ENCODE results near the gene METTL4.

Gene METTL4

GRCh38 chr18:2589345-2590068 is 18.2 kb upstream of the METTL4 start:
- Histone ChIP-seq H3K9ac (ENCODE audit: low read length) (no peak overlapping the region), H3K4me1 (ENCODE audit: control insufficient read depth, low read depth, low read length) (no peaks in the 10 kb centered on the region), H3K36me3 (ENCODE audit: control insufficient read depth, low read depth, low read length) (peaks cover 91% of the 10 kb centered on the region)

DNA sequence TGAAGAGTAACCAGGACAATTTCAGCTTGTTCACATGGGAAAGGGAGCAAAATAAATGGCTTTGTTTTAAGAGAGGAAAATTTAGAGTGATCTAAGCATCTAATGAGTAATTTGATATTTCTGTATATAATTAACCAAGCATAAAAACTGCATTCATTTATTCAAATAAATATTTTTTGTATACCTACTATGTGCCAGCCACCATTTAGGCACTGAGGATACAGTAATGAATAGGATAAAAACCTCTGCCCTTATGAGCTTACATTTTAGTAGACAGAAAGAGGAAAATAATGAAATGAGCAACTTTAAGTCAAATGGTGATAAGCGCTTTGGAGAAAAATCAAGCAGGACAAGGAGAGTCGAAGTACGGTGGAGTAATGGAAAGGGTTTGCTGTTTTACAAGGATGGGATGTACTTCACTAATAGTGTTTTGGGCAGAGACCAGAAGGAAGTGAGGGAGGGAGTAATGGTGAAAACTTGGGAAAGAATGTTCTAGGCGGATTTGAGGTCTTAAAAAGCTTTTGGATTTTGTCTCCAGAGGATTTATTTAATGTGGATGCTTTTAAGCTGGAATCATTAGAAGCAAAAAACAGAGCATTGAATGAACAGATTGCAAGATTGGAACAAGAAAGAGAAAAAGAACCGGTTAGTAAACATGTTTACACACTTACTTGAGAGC is 17.5 kb upstream of the METTL4 start:
- peaks cover 86% of the 10 kb centered on the region for H3K36me3 ChIP-seq (ENCODE audit: control insufficient read depth, low read depth, low read length)
- no peaks in the 10 kb centered on the region for H3K27me3 ChIP-seq (ENCODE audit: control insufficient read depth, insufficient read depth, low read length)
- no peaks in the 10 kb centered on the region for H3K4me1 ChIP-seq (ENCODE audit: control insufficient read depth, low read depth, low read length)
- no peak overlapping the region for H3K27ac ChIP-seq (ENCODE audit: low read length)
- H3K9ac ChIP-seq (ENCODE audit: low read length) = no peak overlapping the region
- H3K9me3 ChIP-seq (ENCODE audit: control insufficient read depth, low read depth, low read length) = no peaks in the 10 kb centered on the region
- H3K4me3 ChIP-seq (ENCODE audit: low read length) = no peak overlapping the region

More at GRCh38 chr18:2589345-2590068, 18.2 kb upstream of the METTL4 start:
- no peaks in the 10 kb centered on the region for H3K9me3 ChIP-seq (ENCODE audit: control insufficient read depth, low read depth, low read length)
- no peaks in the 10 kb centered on the region for H3K27me3 ChIP-seq (ENCODE audit: control insufficient read depth, insufficient read depth, low read length)
- H3K27ac ChIP-seq (ENCODE audit: low read length) = no peak overlapping the region
- H3K4me3 ChIP-seq (ENCODE audit: low read length) = no peak overlapping the region

DNA sequence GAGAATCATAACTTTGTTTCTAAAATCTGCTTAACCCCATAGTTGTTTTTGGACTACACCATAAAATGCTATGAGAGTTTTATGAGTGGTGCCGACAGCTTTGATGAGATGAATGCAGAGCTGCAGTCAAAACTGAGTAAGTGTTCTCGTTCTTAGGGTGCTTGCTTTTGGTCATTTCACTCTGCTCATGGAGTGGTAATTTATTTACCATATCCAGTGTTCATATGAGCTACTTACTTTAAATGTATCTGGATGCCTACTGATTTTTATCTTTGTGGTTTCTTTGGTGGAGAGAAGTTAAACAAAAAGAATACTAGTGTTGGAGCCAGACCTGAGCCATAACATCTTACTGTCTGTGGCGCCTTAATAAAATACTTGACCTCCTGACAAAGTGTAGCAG is 16.5 kb upstream of the METTL4 start:
- Histone ChIP-seq H3K27me3 (ENCODE audit: control insufficient read depth, insufficient read depth, low read length) (no peaks in the 10 kb centered on the region), H3K9ac (ENCODE audit: low read length) (no peak overlapping the region), H3K9me3 (ENCODE audit: control insufficient read depth, low read depth, low read length) (no peaks in the 10 kb centered on the region), H3K4me1 (ENCODE audit: control insufficient read depth, low read depth, low read length) (no peaks in the 10 kb centered on the region), H3K27ac (ENCODE audit: low read length) (no peak overlapping the region), H3K4me3 (ENCODE audit: low read length) (no peak overlapping the region), H3K36me3 (ENCODE audit: control insufficient read depth, low read depth, low read length) (peaks cover 84% of the 10 kb centered on the region)

DNA sequence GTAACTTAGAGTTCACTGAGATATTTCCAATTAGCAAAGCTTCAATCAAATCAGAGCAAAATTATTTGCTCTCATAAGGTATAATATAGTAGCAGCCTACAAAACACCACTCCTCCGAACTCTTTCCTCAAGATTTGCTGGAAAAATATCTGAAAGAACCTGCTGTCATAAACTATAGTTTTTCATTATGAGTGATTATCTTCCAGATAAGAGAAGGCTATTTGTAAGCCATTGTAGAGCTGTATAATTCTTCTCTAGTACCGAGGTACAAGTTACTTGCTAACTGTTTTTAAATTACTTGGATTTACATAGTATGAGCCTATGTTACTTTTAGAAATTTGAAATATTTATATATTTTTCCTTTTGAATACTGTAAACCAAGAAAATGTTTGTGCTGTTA is 2.1 kb upstream of the METTL4 start:
- H3K4me1 ChIP-seq (ENCODE audit: control insufficient read depth, low read depth, low read length) = peaks cover 13% of the 10 kb centered on the region
- H3K9me3 ChIP-seq (ENCODE audit: control insufficient read depth, low read depth, low read length) = no peaks in the 10 kb centered on the region
- H3K27me3 ChIP-seq (ENCODE audit: control insufficient read depth, insufficient read depth, low read length) = no peaks in the 10 kb centered on the region
- peak overlapping the region; percentile 97 for H3K4me3 ChIP-seq (ENCODE audit: low read length)
- H3K36me3 ChIP-seq (ENCODE audit: control insufficient read depth, low read depth, low read length) = peaks cover 37% of the 10 kb centered on the region
- no peak overlapping the region for H3K27ac ChIP-seq (ENCODE audit: low read length)
- peak overlapping the region; percentile 97 for H3K9ac ChIP-seq (ENCODE audit: low read length)

- Histone ChIP-seq H3K9me3 (ENCODE audit: control insufficient read depth, low read depth, low read length) (no peaks in the 10 kb centered on the region), H3K27ac (ENCODE audit: low read length) (no peak overlapping the region), H3K36me3 (ENCODE audit: control insufficient read depth, low read depth, low read length) (peaks cover 32% of the 10 kb centered on the region), H3K4me1 (ENCODE audit: control insufficient read depth, low read depth, low read length) (peaks cover 13% of the 10 kb centered on the region), H3K9ac (ENCODE audit: low read length) (peak overlapping the region; percentile 97), H3K27me3 (ENCODE audit: control insufficient read depth, insufficient read depth, low read length) (no peaks in the 10 kb centered on the region), H3K4me3 (ENCODE audit: low read length) (peak overlapping the region; percentile 97)
Observed at GRCh38 chr18:2572892-2573291, 1.6 kb upstream of the METTL4 start.

DNA sequence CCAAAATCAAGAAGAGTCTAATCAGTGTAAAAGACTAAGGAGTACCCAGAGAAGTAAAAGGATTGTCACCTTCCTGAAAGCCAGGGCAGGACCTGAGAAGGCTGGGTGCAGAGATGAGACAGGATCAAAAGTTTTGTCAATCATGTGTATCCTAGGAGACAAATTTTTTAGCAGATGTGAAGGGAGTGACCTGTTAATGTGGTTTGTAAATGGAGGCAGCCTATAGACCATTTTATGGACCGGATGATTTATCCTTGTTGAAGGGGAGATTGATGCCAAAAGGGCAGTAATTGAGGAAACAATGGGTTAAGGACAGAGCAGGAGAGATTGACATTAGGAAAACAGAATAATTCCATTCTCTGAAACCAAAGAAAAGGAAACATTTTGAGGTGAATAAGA is 865 bp upstream of the METTL4 start:
- Histone ChIP-seq H3K27ac (ENCODE audit: low read length) (no peak overlapping the region), H3K9ac (ENCODE audit: low read length) (peak overlapping the region; percentile 97), H3K9me3 (ENCODE audit: control insufficient read depth, low read depth, low read length) (no peaks in the 10 kb centered on the region), H3K4me1 (ENCODE audit: control insufficient read depth, low read depth, low read length) (peaks cover 13% of the 10 kb centered on the region), H3K27me3 (ENCODE audit: control insufficient read depth, insufficient read depth, low read length) (no peaks in the 10 kb centered on the region), H3K4me3 (ENCODE audit: low read length) (peak overlapping the region; percentile 97), H3K36me3 (ENCODE audit: control insufficient read depth, low read depth, low read length) (peaks cover 26% of the 10 kb centered on the region)

- peaks cover 13% of the 10 kb centered on the region for H3K4me1 ChIP-seq (ENCODE audit: control insufficient read depth, low read depth, low read length)
- H3K27ac ChIP-seq (ENCODE audit: low read length) = peak overlapping the region; percentile 98
- peaks cover 21% of the 10 kb centered on the region for H3K36me3 ChIP-seq (ENCODE audit: control insufficient read depth, low read depth, low read length)
- H3K27me3 ChIP-seq (ENCODE audit: control insufficient read depth, insufficient read depth, low read length) = no peaks in the 10 kb centered on the region
- H3K9me3 ChIP-seq (ENCODE audit: control insufficient read depth, low read depth, low read length) = no peaks in the 10 kb centered on the region
- H3K4me3 ChIP-seq (ENCODE audit: low read length) = peak overlapping the region; percentile 97
- peak overlapping the region; percentile 97 for H3K9ac ChIP-seq (ENCODE audit: low read length)
Observed at GRCh38 chr18:2570772-2571199, 519 bp downstream of the METTL4 start.

- H3K27ac ChIP-seq (ENCODE audit: low read length) = no peak overlapping the region
- peak overlapping the region; percentile 97 for H3K4me3 ChIP-seq (ENCODE audit: low read length)
- H3K27me3 ChIP-seq (ENCODE audit: control insufficient read depth, insufficient read depth, low read length) = no peaks in the 10 kb centered on the region
- H3K9ac ChIP-seq (ENCODE audit: low read length) = peak overlapping the region; percentile 97
- H3K9me3 ChIP-seq (ENCODE audit: control insufficient read depth, low read depth, low read length) = no peaks in the 10 kb centered on the region
- peaks cover 9% of the 10 kb centered on the region for H3K36me3 ChIP-seq (ENCODE audit: control insufficient read depth, low read depth, low read length)
- peaks cover 13% of the 10 kb centered on the region for H3K4me1 ChIP-seq (ENCODE audit: control insufficient read depth, low read depth, low read length)
Observed at GRCh38 chr18:2569338-2570207, 1.7 kb downstream of the METTL4 start.

GRCh38 chr18:2568605-2569004 is 2.7 kb downstream of the METTL4 start:
- Histone ChIP-seq H3K9me3 (ENCODE audit: control insufficient read depth, low read depth, low read length) (no peaks in the 10 kb centered on the region), H3K4me1 (ENCODE audit: control insufficient read depth, low read depth, low read length) (peaks cover 8% of the 10 kb centered on the region), H3K36me3 (ENCODE audit: control insufficient read depth, low read depth, low read length) (peaks cover 8% of the 10 kb centered on the region), H3K27ac (ENCODE audit: low read length) (no peak overlapping the region), H3K27me3 (ENCODE audit: control insufficient read depth, insufficient read depth, low read length) (no peaks in the 10 kb centered on the region), H3K4me3 (ENCODE audit: low read length) (no peak overlapping the region), H3K9ac (ENCODE audit: low read length) (no peak overlapping the region)

DNA sequence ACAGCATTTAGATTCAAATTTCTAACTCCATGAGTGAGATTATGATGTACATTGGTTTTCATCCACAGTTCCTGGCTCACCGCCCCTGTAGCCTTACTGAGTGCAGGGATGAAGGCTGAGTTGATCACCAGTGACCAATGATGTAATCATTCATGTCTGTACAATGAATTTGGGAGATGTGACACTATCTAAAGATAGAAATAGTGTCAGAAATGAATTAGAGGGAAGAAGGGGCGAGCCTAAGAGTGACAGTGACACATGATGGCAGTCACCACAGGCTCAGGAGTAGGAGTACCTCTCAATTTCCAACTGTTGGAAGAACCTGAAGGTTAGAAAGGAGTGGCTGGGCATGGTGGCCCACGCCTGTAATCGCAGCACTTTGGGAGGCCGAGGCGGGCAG is 3.2 kb downstream of the METTL4 start:
- H3K27ac ChIP-seq (ENCODE audit: low read length) = no peak overlapping the region
- no peaks in the 10 kb centered on the region for H3K27me3 ChIP-seq (ENCODE audit: control insufficient read depth, insufficient read depth, low read length)
- H3K9ac ChIP-seq (ENCODE audit: low read length) = no peak overlapping the region
- no peaks in the 10 kb centered on the region for H3K9me3 ChIP-seq (ENCODE audit: control insufficient read depth, low read depth, low read length)
- peaks cover 8% of the 10 kb centered on the region for H3K36me3 ChIP-seq (ENCODE audit: control insufficient read depth, low read depth, low read length)
- H3K4me3 ChIP-seq (ENCODE audit: low read length) = no peak overlapping the region
- H3K4me1 ChIP-seq (ENCODE audit: control insufficient read depth, low read depth, low read length) = peaks cover 8% of the 10 kb centered on the region

- no peaks in the 10 kb centered on the region for H3K9me3 ChIP-seq (ENCODE audit: control insufficient read depth, low read depth, low read length)
- no peak overlapping the region for H3K9ac ChIP-seq (ENCODE audit: low read length)
- no peaks in the 10 kb centered on the region for H3K27me3 ChIP-seq (ENCODE audit: control insufficient read depth, insufficient read depth, low read length)
- peaks cover 8% of the 10 kb centered on the region for H3K36me3 ChIP-seq (ENCODE audit: control insufficient read depth, low read depth, low read length)
- H3K4me1 ChIP-seq (ENCODE audit: control insufficient read depth, low read depth, low read length) = no peaks in the 10 kb centered on the region
- H3K27ac ChIP-seq (ENCODE audit: low read length) = no peak overlapping the region
- no peak overlapping the region for H3K4me3 ChIP-seq (ENCODE audit: low read length)
Observed at GRCh38 chr18:2564373-2564772, 6.9 kb downstream of the METTL4 start.
